Heart left ventricle (tissue), 16 donors: ENCODE measurements around the gene PKP3. TPM values are rescaled to one million over a fixed set of nuclear protein-coding genes. Genes with fewer than 3 reads are reported as not detected.

Source experiments
- ATAC-seq, 4 donors: fragments of 200-7000 bp; cut with Tn5 transposase; one replicate each; pipeline ENCODE4 v1.9.1; 2020 to 2022; ENCODE audit warnings: moderate library complexity in 4 of 4, mild to moderate bottlenecking in 3 of 4, moderate number of reproducible peaks in 1 of 4
- DNase-seq, 5 donors: peaks; one replicate each; pipeline ENCODE4 v3.0.0-alpha.2; 2020
- H3K27ac ChIP-seq, 12 donors: fragments of 200-600 bp; sonication (generic) in 4 of 12; one replicate each; pipeline versions ENCODE4 v1.5.0 to v1.8.0; 2016 to 2022; ENCODE audit warnings: mild to moderate bottlenecking in 2 of 12
- H3K27me3 ChIP-seq, 9 donors: fragments of 200-600 bp; sonication (generic) in 2 of 9; one replicate each; pipeline versions ENCODE4 v1.5.1 to v1.8.0; 2016 to 2022; ENCODE audit warnings: mild to moderate bottlenecking in 3 of 9
- H3K36me3 ChIP-seq, 9 donors: fragments of 200-600 bp; sonication (generic) in 2 of 9; one replicate each; pipeline versions ENCODE4 v1.5.0 to v1.8.0; 2018 to 2022; ENCODE audit warnings: mild to moderate bottlenecking in 2 of 9
- H3K4me1 ChIP-seq, 12 donors: fragments of 200-600 bp; sonication (generic) in 4 of 12; one replicate each; pipeline versions ENCODE4 v1.5.0 to v1.8.0; 2016 to 2022; ENCODE audit warnings: mild to moderate bottlenecking in 3 of 12
- H3K4me3 ChIP-seq, 12 donors: fragments of 200-600 bp; sonication (generic) in 4 of 12; one replicate each; pipeline versions ENCODE4 v1.5.0 to v1.8.0; 2017 to 2022; ENCODE audit warnings: mild to moderate bottlenecking in 9 of 12, moderate library complexity in 4 of 12
- H3K9me3 ChIP-seq, 12 donors: fragments of 200-600 bp; sonication (generic) in 4 of 12; one replicate each; pipeline versions ENCODE4 v1.5.0 to v1.8.0; 2016 to 2022; ENCODE audit warnings: mild to moderate bottlenecking in 1 of 12
- POLR2A ChIP-seq, 2 donors: fragments of 450-650 bp; IDR thresholded peaks; one replicate each; pipeline ENCODE4 v1.6.1; 2017; ENCODE audit warnings: antibody characterized with exemption in 2 of 2, mild to moderate bottlenecking in 2 of 2, moderate library complexity in 2 of 2
- WGBS, 4 donors: extraction: QIAGEN DNeasy Blood & Tissue Kit in 2 of 4; methylation state at CpG; one replicate each; pipeline versions ENCODE4 v1.1.5 to v1.1.7; 2013 to 2018; 5-methylcytosine and 5-hydroxymethylcytosine counted together
- intact Hi-C, 10 donors: fragments of 100-400 bp; cut with DNase I; formaldehyde crosslinking; loops; one replicate each; pipeline versions ENCODE4 v1.11.1 to v1.14.2; 2022
- polyA plus RNA-seq, 2 donors: library from polyadenylated mRNA; stranded (reverse); fragments of 200-250 nt; gene quantifications; one replicate each; pipeline ENCODE4 v1.2.3, GENCODE V29; 2013
- total RNA-seq, 9 donors: library from RNA; depleted of rRNA in 2 of 9; stranded (reverse); fragments of >200 nt in 2 of 9; fragmentation: NEBNext Ultra II Directional in 3 of 9; extraction: Animal tissue kit (Norgen Biotek cat#: 25700) in 3 of 9; gene quantifications; one replicate each; pipeline versions ENCODE4 v1.1.0 to v1.2.4, GENCODE V29; 2016 to 2023
- TF ChIP-seq, protein P1 (sequence below), 12 donors: fragments of 200-600 bp; sonication (generic) in 4 of 12; IDR thresholded peaks; one replicate each; pipeline versions ENCODE4 v1.5.0 to v1.8.0; 2018 to 2022; ENCODE audit warnings: antibody characterized with exemption in 12 of 12, mild to moderate bottlenecking in 5 of 12
- donor health status: ischemic (EF 13 %, LVEDD 7.1; RV severe dilation, severe dysfunction).
- donor health status: healthy with polysubstance abuse.
- donor health status: DM: no; HTN: yes; CAD: no.
- donor health status: DM: no; HTN: no; CAD: no.
- donor health status: ischemic (EF 25% LVEDD 6.9; RV normal size, moderate dysfunction).
- donor health status: ischemic (EF 25% LVEDD 5.7; RV mildly dilated, moderate dysfunction).
- donor health status: healthy.
- donor health status: DM: yes; HTN: yes; CAD: no.
- donor health status: ischemic (EF 35%, LVEDD 5.7; RV mildly dilated, moderate dysfunction).
- donor health status: nonischemic (EF 11% LVEDD 7.7; RV severe dilation, severe dysfunction).
- donor health status: DM: yes; HTN: yes; CAD: no.
- donor health status: PGD.
- donor health status: ischemic (EF 29% LVEDD 5.4; RV normal size, mild dysfunction).
- donor health status: nonischemic (EF 23%, LVEDD 6.1; RV moderate dilation, normal function).

Gene PKP3
- total and polyA plus RNA-seq, 11 donors = 0.15 to 2.0 (median 0.61) TPM

DNA sequence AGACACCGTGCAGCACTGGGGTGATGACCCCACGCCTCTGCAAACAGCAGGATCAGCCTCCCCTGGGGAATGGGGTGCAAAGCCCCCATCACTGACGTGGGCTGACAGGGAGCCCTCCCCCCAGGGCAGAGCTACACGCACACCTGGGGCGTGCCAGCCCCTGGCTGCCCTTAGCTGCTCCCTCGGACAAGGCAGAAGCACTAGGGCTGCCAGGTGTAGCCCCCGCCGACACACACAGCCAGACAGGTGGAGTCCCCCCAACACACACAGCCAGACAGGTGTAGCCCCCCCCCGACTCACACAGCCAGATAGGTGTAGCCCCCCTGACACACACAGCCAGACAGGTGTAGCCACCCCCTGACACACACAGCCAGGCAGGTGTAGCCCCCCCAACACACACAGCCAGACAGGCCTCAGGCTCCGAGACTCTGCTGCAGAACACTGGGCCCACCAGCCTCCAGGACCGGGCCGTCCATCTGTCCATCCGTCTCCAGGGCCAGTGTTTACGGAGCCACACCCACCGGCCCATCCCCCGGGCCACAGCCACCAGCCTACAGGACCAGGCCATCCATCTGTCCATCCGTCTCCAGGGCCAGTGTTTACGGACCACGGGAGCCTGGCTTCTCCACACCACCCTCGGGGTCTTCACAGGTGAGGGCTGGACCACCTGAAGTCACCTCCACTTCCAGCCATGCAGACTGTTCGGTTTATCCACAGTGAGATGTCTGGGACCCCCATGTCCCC, 44.3 kb downstream of the PKP3 start:
- Histone ChIP-seq H3K36me3 (no peaks in the 10 kb centered on the region), H3K27ac (no peak overlapping the region), H3K4me3 (no peak overlapping the region), H3K27me3 (peaks cover 0 to 54% (median 18%) of the 10 kb centered on the region in 9 donors), H3K4me1 (peaks cover 0 to 6% (median 0%) of the 10 kb centered on the region in 12 donors), H3K9me3 (no peaks in the 10 kb centered on the region)
- DNase-seq = peak in 1 of 5 donors; percentile 15
- WGBS, 4 donors = 82 to 87% (median 84%) methylated on average over 13 to 21 of the region's 21 CpGs
- no peak for ATAC-seq
- intact Hi-C loops = loop anchor here in 1 of 10 donors (10.0 kb wide), 1 partner anchor 73 kb away; the partner anchor contains the start of gene B4GALNT4
- no peak for TF ChIP-seq POLR2A (IDR thresholded peaks at IDR 0.05)
- TF ChIP-seq, protein P1, sequence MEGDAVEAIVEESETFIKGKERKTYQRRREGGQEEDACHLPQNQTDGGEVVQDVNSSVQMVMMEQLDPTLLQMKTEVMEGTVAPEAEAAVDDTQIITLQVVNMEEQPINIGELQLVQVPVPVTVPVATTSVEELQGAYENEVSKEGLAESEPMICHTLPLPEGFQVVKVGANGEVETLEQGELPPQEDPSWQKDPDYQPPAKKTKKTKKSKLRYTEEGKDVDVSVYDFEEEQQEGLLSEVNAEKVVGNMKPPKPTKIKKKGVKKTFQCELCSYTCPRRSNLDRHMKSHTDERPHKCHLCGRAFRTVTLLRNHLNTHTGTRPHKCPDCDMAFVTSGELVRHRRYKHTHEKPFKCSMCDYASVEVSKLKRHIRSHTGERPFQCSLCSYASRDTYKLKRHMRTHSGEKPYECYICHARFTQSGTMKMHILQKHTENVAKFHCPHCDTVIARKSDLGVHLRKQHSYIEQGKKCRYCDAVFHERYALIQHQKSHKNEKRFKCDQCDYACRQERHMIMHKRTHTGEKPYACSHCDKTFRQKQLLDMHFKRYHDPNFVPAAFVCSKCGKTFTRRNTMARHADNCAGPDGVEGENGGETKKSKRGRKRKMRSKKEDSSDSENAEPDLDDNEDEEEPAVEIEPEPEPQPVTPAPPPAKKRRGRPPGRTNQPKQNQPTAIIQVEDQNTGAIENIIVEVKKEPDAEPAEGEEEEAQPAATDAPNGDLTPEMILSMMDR (IDR thresholded peaks at IDR 0.05) = no peak

DNA sequence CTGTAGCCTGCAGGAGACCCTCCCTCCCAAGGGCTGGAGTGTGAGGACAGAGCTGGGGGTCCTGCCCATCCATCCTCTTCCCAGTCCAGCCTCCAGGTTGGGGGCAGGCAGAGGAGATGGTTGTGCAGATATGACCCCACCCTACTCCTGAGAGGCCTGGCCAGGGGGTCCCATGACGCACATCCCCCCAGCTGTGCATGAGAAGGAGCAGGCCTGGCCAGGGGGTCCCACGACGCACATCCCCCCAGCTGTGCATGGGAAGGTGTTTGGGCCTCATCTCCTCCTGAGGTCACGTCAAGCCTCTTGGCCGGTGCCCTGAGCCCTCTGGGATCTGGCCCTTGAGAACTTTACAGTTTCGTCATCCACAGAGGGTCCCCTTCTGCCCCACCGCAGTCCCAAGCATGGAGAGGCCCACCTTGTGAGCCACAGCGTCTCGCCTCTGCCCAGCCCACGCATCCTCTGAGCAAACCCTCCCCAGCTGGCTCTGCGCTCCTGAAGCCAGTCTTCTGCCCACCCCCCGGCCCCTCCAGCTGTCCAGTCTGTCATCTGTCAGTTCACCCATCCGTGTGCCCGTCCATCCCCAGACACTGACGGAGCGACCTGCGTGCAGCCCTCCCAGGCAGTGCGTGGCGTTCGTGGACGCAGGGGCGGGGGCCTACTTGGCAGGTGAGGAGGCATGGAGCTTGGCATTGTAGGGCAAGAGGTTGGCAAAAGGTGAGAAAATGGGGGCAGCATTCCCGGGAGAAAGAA, 45.5 kb downstream of the PKP3 start:
- WGBS, 4 donors = 81 to 87% (median 82%) methylated on average over 22 to 23 of the region's 23 CpGs
- Histone ChIP-seq H3K36me3 (no peaks in the 10 kb centered on the region), H3K9me3 (no peaks in the 10 kb centered on the region), H3K27ac (no peak overlapping the region), H3K4me3 (no peak overlapping the region), H3K27me3 (peaks cover 0 to 55% (median 18%) of the 10 kb centered on the region in 9 donors), H3K4me1 (peaks cover 0 to 9% (median 0%) of the 10 kb centered on the region in 12 donors)
- TF ChIP-seq POLR2A (IDR thresholded peaks at IDR 0.05) = no peak
- TF ChIP-seq, protein P1 (IDR thresholded peaks at IDR 0.05) = no peak
- intact Hi-C loops = loop anchor here in 1 of 10 donors (10.0 kb wide), 1 partner anchor 75 kb away; the partner anchor contains the start of gene B4GALNT4
- ATAC-seq (no peak), DNase-seq (peak in 2 of 5 donors; percentile 13 to 18)

DNA sequence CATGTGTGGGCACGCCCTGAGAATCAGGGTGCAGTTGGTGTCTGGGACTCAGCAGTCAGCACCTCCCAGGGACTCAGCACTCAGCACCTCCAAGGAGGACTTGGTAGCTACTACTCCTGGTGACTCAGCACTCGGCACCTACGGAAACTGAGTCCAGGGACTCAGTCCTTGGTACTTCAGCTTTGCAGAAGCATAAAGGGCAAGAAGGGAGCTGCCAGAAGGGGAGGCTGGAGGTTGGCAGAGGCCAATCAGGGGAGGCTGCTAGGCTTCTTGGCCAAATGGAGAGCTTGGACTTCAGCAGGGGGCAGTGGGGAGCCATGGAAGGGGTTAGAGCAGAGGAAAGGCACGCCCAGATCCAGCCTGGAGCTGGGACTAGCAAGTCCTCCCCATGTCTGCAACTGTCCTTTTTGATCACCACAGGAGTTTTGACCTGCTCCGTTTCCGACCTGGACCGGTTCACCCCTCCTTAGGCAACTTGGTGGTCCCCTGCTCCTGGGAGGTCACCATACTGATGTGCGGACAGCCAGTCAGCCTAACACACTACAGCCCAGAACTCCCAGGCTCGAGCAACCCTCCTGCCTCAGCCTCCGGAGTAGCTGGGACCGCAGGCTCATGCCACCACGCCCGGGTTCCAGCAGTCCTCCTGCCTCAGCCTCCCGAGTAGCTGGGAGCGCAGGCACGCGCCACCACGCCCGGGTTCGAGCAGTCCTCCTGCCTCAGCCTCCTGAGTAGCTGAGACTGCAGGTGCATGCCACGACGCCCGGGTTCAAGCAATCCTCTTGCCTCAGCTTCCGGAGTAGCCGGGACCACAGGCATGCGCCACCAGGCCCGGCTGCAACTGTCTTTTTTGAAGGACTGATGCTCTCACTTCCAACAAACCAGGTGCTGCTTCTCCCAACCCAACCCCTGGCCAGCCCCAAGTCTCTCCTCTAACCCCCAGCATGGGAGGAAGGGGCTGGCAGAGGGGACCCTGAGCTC, 46.3 kb downstream of the PKP3 start:
- DNase-seq (peak in 2 of 5 donors; percentile 19 to 33), ATAC-seq (peak in 1 of 4 donors; percentile 29)
- 87 to 88% (median 87%) methylated on average over 23 to 27 of the region's 27 CpGs for WGBS, 4 donors
- TF ChIP-seq, protein P1 (IDR thresholded peaks at IDR 0.05) = peak in 2 of 12 donors; percentile 6 to 13
- no peak for TF ChIP-seq POLR2A (IDR thresholded peaks at IDR 0.05)
- H3K27me3 ChIP-seq = peaks cover 0 to 55% (median 18%) of the 10 kb centered on the region in 9 donors
- intact Hi-C loops = no loop called here
- no peaks in the 10 kb centered on the region for H3K36me3 ChIP-seq
- H3K9me3 ChIP-seq = no peaks in the 10 kb centered on the region
- no peak overlapping the region for H3K27ac ChIP-seq
- peaks cover 0 to 10% (median 0%) of the 10 kb centered on the region in 12 donors for H3K4me1 ChIP-seq
- H3K4me3 ChIP-seq = no peak overlapping the region
